Measurements from ENCODE around the gene FYN. TPM values are rescaled to one million over a fixed set of nuclear protein-coding genes. Genes with fewer than 3 reads are reported as not detected.

The FYN gene
- total and polyA plus RNA-seq, 2 of the 8 experiments (the other 6 are each of a cell fraction or from before 2014, with no cell fraction given), result 46.8 to 97.2 TPM

DNA sequence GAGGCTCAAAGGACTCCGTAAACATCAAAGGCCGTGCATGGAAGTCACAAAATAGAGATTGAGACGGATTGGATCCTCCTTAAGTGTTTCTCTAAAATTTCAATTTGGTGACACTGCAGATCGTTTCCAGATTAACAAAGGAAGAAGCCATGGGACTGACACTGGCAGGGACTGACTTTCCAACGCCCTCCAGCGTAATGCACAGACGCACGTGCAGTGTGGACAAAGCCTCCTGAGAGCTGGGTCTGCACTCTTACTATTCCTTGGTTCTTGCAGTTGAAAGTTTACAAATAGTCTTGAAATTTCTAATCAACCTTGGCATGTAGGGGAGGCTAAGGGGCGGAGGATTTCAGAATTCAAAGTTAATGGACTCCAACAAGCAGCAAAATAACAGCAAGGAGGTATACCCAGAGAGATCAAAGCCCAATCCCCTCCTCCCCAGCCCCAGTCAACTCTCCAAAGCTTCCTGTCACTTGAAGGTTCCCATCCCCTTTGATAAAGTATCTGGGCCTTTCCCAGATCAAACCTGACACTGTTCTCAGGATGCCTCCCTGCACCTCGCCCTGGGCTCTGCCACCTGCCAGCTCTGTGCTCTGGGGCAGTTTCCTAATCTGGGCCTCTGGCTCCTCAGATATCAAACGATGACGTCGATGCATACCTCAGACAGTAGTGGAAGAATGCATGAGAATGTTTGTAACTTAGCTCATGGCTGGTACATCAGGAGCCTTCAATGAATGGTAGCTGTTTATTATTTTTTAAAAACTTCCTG is 161.1 kb downstream of the FYN start:
- TF ChIP-seq JUN (IDR thresholded peaks at IDR 0.05; ENCODE audit: low read depth, low read length), result no peak
- Histone ChIP-seq H3K56ac (replicated peaks; ENCODE audit: insufficient read length, low read depth, low read length) (no peak overlapping the region), H3K9ac (replicated peaks in 1 of 4; ENCODE audit: extremely low read depth in 1 of 4, low read depth in 3 of 4, low read length in 3 of 4) (no peak overlapping the region; a peak in 2 of 7 replicates), H3K23me2 (ENCODE audit: low read depth, low read length) (no peaks in the 10 kb centered on the region), H3K4me3 (ENCODE audit: extremely low read depth in 1 of 4, insufficient read depth in 2 of 4, low read depth in 3 of 4, low read length in 4 of 4) (no peak overlapping the region), H2BK120ac (replicated peaks; ENCODE audit: low read depth, low read length) (no peak overlapping the region), H3K27ac (ENCODE audit: low read depth, low read length) (no peak overlapping the region), H4K20me1 (replicated peaks in 1 of 2; ENCODE audit: control insufficient read depth in 1 of 2, insufficient read depth in 2 of 2, low read length in 2 of 2) (no peaks in the 10 kb centered on the region), H4K91ac (replicated peaks; ENCODE audit: insufficient read length, low read length) (no peak overlapping the region), H3K4me2 (ENCODE audit: insufficient read depth in 1 of 2, low read depth in 2 of 2, low read length in 2 of 2) (no peak overlapping the region), H3K9me3 (ENCODE audit: insufficient read depth in 2 of 2, low read depth in 1 of 2, low read length in 1 of 2) (no peaks in the 10 kb centered on the region), H3K79me2 (ENCODE audit: control insufficient read depth in 1 of 2, insufficient read depth in 2 of 2, low read length in 2 of 2) (no peaks in the 10 kb centered on the region), H2BK20ac (ENCODE audit: low read length) (no peak overlapping the region), H3K18ac (ENCODE audit: extremely low read depth, low read length) (no peak overlapping the region), H4K5ac (ENCODE audit: insufficient read length, low read depth, low read length) (no peak overlapping the region), H2AK5ac (ENCODE audit: low read depth, low read length) (no peak overlapping the region), H2AFZ (ENCODE audit: low read length) (no peak overlapping the region), H3K4me1 (replicated peaks in 1 of 4; ENCODE audit: control insufficient read depth in 3 of 4, insufficient read depth in 4 of 4, low read length in 3 of 4) (peaks cover 0 to 6% (median 3%) of the 10 kb centered on the region in 4 experiments; a peak in 5 of 7 replicates), H3K36me3 (ENCODE audit: control insufficient read depth in 2 of 4, insufficient read depth in 4 of 4, low read length in 3 of 4) (peaks cover 0 to 3% (median 3%) of the 10 kb centered on the region in 4 experiments; a peak in 3 of 8 replicates), H3K4ac (replicated peaks; ENCODE audit: insufficient read length, low read depth, low read length) (no peak overlapping the region), H2BK15ac (ENCODE audit: low read length) (no peak overlapping the region), H3K23ac (ENCODE audit: insufficient read length) (no peak overlapping the region), H3K14ac (ENCODE audit: insufficient read length) (no peak overlapping the region), H4K8ac (ENCODE audit: extremely low read depth, insufficient read depth, low read length) (no peak overlapping the region), H3K79me1 (ENCODE audit: low read depth, low read length) (no peaks in the 10 kb centered on the region), H2BK12ac (ENCODE audit: low read depth, low read length) (no peak overlapping the region), H3K27me3 (replicated peaks in 1 of 4; ENCODE audit: control insufficient read depth in 3 of 4, extremely low read depth in 1 of 4, insufficient read depth in 3 of 4, low read length in 3 of 4) (peaks cover 0 to 1% (median 0%) of the 10 kb centered on the region in 4 experiments; a peak in 1 of 7 replicates), H2BK5ac (ENCODE audit: low read depth, low read length) (no peak overlapping the region)
- ChIA-PET CTCF (ENCODE audit: partially characterized antibody) (interaction anchor here (1.0 to 4.5 kb wide), 10 partner anchors 9 to 330 kb away, joined by 3 to 102 read pairs (median 4); no protein-coding TSS in a partner anchor), POLR2A (ENCODE audit: partially characterized antibody) (no interaction called here)
- DNase-seq (ENCODE audit: low read depth in 1 of 2, low spot score in 2 of 2) (no peak), FAIRE-seq (no peak)
- 87% methylated on average over 13 of the region's 13 CpGs; no CpG with 5 or more reads in 1 of the 2 experiments for WGBS, 2 experiments (ENCODE audit: extremely low coverage in 1 of 2, insufficient coverage in 1 of 2, insufficient read length in 1 of 2, insufficient replicate concordance in 2 of 2, low coverage in 1 of 2, low lambda C conversion rate in 2 of 2, missing lambda C conversion rate in 1 of 2)
